Measurements from ENCODE around the gene MISP3.

The MISP3 gene

GRCh38 chr19:14105680-14106079 lies 33.1 kb downstream of the MISP3 start:
- DNase-seq (ENCODE audit: low read depth), result no peak
- H3K4me3 ChIP-seq (ENCODE audit: low read depth, low read length), result no peak overlapping the region
- no peak for TF ChIP-seq CTCF (IDR thresholded peaks at IDR 0.05; ENCODE audit: low read depth, low read length, missing control alignments)

DNA sequence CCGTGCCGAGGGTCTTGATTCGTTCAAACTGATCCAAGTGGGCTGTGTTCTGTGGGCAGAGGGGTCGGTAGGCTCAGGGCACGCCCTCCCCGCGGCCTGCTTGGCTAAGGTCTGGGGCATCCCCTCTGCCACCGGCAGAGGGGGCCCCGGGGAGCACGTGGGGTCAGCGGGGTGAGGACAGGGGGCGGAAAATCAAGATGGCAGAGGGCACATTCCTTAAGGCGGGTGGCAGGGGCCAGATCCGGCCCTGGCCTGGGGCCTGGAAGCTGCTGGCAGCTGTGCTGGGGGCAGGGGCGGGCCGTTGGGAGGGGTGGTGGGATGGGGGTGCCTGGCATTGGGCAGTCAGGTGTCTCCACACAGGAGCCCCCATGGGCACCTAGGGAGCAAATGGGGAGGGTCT lies 34.3 kb downstream of the MISP3 start:
- no peak overlapping the region for H3K4me3 ChIP-seq (ENCODE audit: low read depth, low read length)
- no peak for DNase-seq (ENCODE audit: low read depth)
- TF ChIP-seq CTCF (IDR thresholded peaks at IDR 0.05; ENCODE audit: low read depth, low read length, missing control alignments), result no peak

DNA sequence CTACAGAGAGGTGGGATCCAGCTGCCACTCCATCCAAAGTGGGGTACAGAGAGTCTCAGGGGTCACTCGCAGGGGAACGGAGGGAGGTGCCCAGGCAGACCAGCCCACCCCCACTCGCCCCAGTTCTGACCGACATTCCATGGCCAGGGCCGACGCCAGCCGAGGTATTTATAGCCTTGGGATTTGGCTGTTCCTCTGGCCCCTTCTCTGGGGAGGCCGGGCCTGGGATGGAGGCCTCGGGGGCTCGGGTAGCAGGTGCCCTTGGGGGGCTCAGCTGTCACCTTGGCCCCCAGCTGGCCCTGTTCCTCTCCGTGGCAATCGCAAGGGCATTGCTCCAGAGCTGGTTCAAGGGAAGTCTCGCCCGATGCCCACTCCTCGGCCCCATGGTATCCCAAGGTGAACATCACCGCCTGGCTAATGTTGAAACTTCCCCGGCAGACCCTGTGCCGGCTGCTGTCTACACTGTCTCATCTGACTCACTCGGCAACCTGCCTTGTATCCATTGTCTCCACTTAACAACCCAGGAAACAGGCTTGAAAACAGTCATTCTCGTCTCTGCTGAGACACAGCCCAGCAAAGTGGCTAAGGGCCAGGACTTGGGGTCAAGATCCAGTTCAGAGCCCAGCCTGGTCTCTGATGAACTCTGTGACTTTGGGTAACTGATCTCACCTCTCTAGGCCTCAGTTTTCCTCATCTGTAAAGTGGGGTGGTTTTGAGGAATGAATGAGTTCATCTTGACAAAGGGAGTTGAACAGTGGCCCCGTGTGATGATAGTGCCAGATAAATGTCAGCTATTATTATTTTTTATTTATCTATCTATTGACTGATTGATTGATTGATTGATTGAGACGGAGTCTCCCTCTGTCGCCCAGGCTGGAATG lies 35.2 kb downstream of the MISP3 start:
- DNase-seq (ENCODE audit: low read depth), result no peak
- TF ChIP-seq CTCF (IDR thresholded peaks at IDR 0.05; ENCODE audit: low read depth, low read length, missing control alignments), result no peak
- H3K4me3 ChIP-seq (ENCODE audit: low read depth, low read length), result no peak overlapping the region

GRCh38 chr19:14110650-14111049 lies 38.1 kb downstream of the MISP3 start:
- no peak for DNase-seq (ENCODE audit: low read depth)
- no peak overlapping the region for H3K4me3 ChIP-seq (ENCODE audit: low read depth, low read length)
- no peak for TF ChIP-seq CTCF (IDR thresholded peaks at IDR 0.05; ENCODE audit: low read depth, low read length, missing control alignments)

- TF ChIP-seq CTCF (IDR thresholded peaks at IDR 0.05; ENCODE audit: low read depth, low read length, missing control alignments), result no peak
- H3K4me3 ChIP-seq (ENCODE audit: low read depth, low read length), result no peak overlapping the region
- DNase-seq (ENCODE audit: low read depth), result no peak
Observed at GRCh38 chr19:14111486-14111885, 38.9 kb downstream of the MISP3 start.

- DNase-seq (ENCODE audit: low read depth), result no peak
- no peak for TF ChIP-seq CTCF (IDR thresholded peaks at IDR 0.05; ENCODE audit: low read depth, low read length, missing control alignments)
- H3K4me3 ChIP-seq (ENCODE audit: low read depth, low read length), result no peak overlapping the region
Observed at GRCh38 chr19:14112051-14112808, 39.6 kb downstream of the MISP3 start.
